GDM1 (cell line): ENCODE measurements around the gene SHC4.
"Not testable (repeated sequence)": the region's sequence is repeated elsewhere in the genome, so short reads cannot be mapped to it uniquely, and the experiment has no call there.

Source experiments
- DNase-seq: peaks from one replicate; lab custom pipeline; 2025; lab: John Stamatoyannopoulos, UW

Gene SHC4

DNA sequence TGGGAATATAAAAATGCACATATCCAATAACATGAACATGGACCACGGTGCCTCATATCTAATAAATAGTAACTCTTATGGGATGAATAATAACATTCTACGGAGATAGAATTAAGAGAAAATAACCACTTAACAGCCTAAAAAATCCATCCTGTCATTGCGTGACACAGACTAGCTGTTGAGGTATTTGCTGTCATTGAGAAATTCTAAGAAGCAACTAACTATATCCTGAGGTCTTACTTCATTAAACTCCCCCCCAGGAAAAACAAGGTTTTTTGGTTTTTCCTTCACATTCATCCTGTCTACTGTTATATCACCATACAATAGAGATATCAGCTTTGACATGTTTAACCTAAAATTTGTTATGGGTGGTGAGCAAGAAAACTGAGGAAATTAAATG, 167.2 kb downstream of the SHC4 start:
- DNase-seq: no peak

- DNase-seq: no peak
Observed at GRCh38 chr15:48795901-48796300, 167.8 kb downstream of the SHC4 start.

DNA sequence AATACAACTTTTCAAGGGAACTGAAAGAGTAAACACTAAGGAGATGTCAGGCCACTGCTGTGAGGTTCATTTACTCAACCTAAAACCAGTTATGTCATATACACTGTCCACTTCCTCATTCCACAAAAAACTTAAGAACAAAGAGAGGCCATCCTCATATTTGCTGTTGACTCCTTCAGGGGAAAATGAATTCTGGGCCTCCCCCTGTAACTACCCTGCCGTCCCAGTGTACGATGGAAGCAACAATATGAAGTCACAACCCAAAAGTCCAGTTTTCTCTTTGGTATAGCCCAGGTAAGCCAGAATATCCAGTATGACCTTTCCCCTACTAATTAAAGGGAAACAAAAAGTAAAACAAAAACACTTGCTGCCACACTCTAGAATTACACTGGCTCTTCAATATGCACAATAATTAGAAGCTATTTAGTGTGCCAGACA, 169.0 kb downstream of the SHC4 start:
- DNase-seq: no peak

DNA sequence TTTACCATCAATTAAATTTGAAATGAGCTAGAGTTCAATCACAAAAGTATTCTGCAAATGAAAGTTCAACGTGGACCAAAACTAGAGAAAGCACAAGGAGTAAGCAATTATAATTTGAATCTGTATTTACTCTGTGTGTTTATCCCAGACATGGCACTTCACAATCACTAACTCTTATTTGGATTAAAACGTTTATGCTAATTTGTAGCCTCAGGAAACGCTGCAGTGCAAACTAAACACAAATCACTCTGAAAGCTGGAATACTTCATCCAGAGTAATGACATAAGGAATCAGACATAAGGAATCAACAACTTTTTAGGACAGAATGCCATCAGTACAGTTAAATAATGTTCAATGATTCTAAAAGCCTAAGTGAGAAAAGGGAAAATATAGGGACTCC, 171.3 kb downstream of the SHC4 start:
- DNase-seq: no peak

- DNase-seq: not testable (repeated sequence)
Observed at GRCh38 chr15:48790466-48791115, 173.1 kb downstream of the SHC4 start.

DNA sequence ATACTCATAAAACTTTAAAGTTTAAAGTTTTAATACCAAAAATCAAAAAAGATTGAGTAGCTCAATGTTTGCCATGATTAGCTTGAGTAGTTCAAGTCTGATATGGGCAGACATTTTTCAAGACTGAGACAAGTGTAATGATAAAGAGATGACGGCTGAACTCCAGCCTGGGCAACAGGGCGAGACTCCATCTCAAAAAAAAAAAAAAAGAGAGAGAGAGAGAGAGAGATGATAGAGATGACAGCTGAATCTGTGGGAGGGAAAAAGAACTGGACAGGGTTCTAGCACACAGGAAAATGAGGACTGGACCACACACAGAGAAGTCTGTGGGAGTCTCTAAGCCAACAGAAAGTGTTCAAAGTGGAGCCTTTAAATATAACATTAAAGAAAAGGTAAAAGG, 178.0 kb downstream of the SHC4 start:
- no peak for DNase-seq

DNA sequence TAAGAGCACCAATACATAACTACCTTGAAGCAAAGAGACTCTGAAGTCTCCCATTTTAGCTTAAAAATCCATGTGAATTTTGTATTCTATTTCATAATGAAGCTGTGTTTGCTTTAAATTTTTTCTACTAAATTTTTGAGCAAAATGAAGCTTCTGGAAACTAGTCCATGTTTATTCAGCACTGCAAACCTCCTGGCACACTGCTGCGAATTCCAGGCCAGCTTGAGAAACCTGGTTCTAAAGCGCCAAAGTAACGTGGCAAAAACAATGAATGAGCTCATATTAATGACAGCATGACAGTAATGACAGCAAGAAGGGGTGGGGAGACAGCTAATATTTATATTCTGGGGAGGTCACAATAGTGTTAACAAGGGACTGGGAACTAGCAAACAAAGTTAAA, 178.5 kb downstream of the SHC4 start:
- DNase-seq: no peak

DNA sequence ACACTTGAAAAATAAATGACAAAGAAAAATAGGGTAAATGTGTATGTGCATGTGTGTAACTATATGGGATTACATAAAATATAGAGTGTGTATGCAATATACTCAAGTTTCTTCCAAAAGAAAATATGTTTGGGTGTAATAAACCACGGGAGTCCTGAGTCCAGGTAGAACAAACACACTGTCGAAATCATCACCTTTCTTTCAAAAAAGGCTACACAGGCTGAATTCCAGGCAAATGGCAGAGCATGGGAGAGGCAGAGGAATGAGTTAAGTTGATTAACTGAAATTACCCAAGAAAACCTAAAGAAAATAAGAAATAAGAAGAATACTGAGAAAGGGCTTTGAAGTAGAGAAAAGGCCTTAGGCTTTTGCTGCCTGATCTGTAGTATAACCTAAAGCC, 179.0 kb downstream of the SHC4 start:
- no peak for DNase-seq

DNA sequence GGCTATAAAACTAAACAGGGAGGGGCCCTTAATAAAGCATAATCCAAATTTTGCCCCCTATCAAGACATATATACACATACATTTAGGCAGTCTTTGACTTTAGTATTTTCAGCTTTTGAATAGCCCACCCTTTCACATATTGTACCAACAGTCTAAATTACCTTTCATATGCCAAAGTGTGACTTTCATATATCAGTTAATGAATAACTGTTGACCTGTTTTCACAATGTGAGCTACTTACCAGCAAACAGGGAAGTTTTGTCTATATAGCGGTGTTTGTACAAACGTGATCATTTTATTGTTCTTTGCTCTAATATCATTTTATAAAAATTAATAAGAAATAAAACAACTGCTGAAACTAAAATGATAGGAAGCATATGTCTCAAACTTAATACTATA, 180.8 kb downstream of the SHC4 start:
- DNase-seq: no peak

DNA sequence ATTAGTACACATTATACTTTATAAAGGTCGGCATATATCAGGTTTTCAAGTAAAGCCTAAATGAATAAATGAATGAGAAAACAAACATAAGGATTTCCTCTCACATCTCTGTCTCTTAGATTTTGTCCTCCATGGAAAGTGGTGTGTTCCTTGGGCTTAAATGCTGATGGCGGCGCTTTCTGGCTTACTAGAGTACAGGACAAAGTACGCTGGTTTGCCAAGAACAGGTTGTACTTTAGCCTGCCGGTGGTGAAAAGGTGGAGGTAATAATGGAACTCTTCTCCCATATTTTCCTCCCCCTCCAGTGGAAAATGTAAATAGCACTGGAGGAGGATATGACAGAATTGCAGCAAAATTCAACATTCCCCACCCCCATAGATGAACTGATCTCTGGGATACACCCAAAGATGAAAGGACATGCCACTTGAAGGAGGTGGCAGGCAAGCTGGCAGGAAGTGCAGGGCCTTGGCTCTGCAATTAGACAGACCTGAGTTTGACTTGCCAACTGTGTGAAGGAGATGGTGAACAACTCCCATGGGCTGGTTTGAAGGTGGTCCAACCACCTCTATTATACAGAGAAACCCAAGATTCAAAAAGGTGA, 182.1 kb downstream of the SHC4 start:
- no peak for DNase-seq

GRCh38 chr15:48781017-48781416, 182.7 kb downstream of the SHC4 start:
- no peak for DNase-seq

DNA sequence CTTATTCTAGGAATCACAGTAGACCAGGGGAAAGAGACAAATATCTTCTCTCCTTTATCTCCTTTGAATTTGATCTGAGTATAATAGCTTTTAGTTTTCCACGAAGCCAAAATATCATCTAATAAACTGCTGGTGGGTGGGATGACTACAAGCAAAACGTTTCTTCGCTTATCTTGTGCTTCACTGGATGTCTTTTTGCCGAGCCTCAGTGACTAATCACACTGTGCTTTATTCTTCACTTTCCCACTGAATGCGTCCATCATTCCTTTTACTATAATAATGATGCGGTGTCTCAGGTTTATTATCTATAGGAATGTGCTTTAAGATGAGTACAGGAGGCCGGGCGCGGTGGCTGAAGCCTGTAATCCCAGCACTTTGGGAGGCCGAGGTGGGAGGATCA, 185.4 kb downstream of the SHC4 start:
- no peak for DNase-seq

DNA sequence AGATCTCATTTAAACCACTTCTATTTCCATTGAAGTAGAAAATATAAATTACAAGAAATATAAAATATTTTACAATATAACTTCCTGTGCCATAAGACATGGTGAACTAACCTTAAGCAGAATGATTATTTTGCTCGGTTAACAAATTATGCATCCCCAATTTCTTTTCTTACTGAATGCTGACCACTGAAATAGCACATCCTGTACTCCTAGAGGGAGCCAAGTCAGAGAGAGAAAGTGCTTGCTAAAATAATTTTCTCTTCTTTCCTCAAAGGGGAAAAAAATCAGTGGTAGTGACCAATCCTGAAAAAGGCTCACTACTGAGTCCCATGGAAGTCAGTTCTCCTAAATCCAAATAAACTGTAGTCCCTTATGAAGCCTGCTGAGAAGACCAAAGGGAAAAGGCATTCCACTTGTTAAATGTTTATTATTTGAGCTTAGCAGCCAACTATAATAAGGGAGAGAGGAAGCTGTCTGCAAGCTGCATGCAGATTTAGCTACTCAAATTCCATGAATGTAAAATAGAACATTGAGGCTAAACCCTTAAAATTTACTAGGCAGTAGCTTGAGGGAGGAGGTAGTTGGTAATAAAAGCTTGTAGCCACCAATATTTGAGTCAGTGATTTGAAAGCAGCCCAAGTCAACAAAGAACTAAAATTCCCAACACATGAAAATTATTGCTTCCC, 185.9 kb downstream of the SHC4 start:
- DNase-seq: no peak

- no peak for DNase-seq
Observed at GRCh38 chr15:48775546-48775945, 188.2 kb downstream of the SHC4 start.

DNA sequence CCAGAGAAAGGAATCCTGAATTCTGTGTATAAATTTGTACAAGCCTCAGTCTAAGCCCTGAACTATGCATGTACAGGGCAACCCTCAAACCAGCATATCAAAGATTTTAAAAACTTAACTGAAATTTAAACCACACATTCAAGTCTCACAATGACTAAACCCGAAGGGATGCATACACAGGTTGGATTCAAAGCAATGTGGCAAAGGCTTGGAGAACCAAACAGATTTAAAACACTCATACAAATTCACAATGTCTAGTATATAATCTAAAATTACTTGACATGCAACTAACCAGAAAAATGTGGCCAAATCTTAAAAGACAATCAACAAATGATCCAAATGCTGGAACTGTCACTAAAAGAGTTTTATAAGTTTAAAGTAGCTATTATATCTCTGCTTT, 189.2 kb downstream of the SHC4 start:
- no peak for DNase-seq
